Medulla oblongata (tissue), 1 donor: Measurements from ENCODE around the gene POLN.

ENCODE experiments used
- DNase-seq: peaks from one replicate; pipeline ENCODE4 v3.0.0-alpha.2; 2015; ENCODE audit errors: extremely low spot score

Gene POLN

DNA sequence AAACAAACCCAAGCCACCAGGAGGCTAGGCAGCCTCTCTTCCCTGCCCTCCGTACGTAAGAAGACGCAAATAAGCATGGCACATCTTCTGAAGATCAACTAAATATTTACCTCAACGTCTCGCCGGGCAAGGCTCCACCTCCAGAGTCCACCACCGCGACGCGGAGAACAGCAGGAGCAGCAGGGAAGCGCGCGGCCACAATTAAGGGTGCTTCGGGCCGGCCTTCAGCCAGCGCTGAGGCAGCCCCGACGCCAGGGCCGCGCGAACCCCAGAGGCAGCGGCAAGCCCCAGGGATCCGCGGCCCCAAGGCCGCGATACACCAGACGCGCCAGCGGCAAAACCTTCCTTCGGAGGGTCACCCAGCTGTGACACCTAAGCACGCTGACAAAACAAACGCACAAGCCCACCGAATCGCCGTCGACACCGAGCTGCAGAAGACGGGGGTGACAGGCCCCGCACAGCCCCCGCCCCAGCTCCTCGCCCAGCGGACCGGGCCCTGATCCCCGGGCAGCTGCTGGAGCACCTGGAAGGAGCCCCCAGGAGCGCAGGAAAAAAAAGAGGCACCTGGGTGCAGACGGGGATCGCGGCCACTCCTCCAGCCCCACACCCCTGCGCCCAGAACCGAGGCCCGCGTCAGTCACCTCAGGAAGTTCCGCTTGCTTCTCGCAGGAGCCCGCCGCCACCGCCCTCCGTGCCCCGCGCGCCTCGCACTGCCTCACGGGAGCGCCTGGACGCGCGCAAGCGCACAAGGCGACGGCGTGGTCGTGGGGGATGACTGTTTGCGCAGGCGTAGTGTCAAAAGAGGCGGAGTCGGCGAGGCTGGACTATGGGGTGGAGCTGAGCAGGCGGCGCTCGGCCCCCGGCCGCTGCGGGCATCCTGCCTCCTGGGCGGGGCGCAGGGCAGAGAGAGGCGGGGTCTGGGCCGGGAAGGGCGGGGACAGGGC, at the start of gene POLN, which contains the start of gene HAUS3:
POLN (minus strand) TSS at position 712 of the 944 bp plus-strand sequence. CDS start 12,890 bp downstream, outside the sequence.
HAUS3 (minus strand) TSS at position 712 of the 944 bp plus-strand sequence. CDS start 1,175 bp downstream, outside the sequence.
- DNase-seq = peak; percentile 98

GRCh38 chr4:2290974-2291704, 49.2 kb upstream of the POLN start:
- DNase-seq = no peak

GRCh38 chr4:2290488-2290887, 48.6 kb upstream of the POLN start:
- no peak for DNase-seq

- DNase-seq = no peak
Observed at GRCh38 chr4:2289955-2290333, 48.0 kb upstream of the POLN start.

GRCh38 chr4:2289311-2289954, 47.5 kb upstream of the POLN start:
- no peak for DNase-seq

DNA sequence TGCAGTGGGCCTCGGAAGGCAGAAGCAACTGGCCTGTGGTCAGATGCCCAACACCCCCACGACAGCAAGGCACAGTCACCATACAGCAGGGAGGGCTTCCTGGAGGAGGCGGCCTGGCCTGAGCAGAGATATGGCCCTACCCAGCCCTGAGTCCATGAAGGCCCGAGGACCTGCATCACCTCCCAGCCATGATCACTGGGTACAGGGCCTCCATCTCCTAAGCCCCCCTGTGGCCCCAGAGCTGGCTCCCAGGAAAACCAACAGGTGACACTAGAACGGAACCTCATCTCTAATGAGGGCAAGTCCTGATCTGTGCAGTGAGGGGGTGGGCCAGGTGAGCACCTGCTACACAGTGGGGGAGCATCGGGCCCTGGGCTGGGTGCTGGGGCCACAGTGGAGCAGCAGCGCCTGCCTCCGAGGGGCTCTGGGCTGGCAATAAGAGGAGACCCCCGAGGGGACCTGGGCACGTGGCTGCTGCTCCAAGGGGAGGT, 46.2 kb upstream of the POLN start:
- no peak for DNase-seq

DNA sequence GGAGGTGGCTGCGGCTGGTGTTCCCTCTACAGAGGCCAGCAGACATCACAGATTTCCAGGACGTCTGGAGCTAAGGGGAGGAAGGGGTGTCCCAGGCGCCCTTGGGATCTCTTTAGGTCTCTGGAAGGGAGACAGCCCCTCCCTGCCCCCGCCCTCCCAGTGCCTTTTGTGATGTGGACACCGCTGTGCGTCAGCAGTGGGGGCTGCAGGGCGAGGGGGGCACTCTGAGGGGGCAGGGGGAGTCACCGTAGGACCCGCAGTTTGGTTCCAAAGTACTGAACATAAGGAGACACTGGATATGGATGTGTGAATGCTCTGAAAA, 45.6 kb upstream of the POLN start:
- no peak for DNase-seq

- no peak for DNase-seq
Observed at GRCh38 chr4:2286904-2287593, 45.1 kb upstream of the POLN start.

DNA sequence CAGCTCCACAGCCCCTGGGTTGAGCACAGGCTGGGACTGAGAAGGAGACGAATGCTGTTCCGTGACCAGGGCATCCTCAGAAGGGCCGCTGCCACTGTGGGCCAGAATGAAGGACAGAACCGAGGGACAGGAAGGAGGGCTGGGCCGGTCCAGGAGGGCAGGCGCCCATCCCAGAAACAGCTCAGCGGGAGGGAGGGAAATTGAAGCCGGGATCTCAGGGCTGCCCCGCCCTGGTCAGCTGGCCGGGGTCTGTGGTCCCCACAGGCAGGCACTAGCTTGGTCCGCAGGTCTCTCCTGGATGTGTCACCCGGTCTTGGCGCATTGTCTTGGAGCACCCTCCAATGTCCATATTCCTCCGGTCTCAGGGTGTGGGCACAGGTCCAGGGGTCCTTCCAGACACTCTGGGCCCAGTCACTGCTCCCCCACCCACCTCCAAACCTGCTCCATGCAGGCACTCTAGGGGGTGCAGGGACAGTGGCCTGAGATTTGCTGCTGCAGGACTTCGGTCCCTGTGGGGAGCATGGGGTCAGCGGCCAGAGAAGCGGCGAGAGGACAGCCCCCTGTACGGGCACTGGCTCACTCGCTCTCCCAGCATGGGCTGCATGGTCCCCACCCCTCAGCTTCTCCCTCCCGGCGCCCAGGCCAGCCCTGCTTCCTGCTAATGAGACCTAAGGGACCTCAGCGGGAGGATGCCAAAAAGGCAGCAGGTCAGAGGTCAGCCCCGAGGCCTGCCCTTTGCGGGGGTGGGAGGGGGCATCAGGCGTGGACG, 43.9 kb upstream of the POLN start:
- no peak for DNase-seq

DNA sequence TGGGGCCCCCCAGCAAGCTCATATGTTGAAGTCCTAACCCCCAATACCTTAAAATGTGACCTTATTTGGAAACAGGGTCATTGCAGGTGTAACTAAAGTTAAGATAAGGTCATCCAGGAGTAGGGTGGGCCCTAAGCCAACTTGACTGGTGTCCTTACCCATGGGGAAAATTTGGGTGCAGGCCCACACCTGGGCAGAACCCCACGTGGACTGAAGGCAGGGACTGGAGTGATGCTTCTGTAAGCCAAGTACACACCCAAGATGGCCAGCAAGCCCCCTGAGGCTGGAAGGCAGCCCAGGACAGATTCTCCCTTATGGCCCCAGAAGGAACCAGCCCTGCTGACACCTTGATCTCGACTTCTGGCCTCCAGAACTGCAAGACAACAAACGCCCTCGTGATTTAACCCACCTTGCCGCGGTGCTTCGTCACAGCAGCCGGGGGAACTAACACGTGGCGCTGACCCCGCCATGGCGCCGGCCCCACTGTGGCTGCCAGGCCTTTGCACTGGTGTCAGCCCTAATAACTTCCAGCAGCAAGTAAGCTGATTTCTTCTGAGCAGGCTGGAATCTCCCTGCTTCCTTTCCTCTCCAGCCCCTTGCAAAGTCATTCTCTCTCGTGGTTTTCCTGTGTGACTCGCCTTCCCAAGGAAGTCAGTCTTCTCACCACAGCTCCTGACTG, 43.2 kb upstream of the POLN start:
- no peak for DNase-seq

DNA sequence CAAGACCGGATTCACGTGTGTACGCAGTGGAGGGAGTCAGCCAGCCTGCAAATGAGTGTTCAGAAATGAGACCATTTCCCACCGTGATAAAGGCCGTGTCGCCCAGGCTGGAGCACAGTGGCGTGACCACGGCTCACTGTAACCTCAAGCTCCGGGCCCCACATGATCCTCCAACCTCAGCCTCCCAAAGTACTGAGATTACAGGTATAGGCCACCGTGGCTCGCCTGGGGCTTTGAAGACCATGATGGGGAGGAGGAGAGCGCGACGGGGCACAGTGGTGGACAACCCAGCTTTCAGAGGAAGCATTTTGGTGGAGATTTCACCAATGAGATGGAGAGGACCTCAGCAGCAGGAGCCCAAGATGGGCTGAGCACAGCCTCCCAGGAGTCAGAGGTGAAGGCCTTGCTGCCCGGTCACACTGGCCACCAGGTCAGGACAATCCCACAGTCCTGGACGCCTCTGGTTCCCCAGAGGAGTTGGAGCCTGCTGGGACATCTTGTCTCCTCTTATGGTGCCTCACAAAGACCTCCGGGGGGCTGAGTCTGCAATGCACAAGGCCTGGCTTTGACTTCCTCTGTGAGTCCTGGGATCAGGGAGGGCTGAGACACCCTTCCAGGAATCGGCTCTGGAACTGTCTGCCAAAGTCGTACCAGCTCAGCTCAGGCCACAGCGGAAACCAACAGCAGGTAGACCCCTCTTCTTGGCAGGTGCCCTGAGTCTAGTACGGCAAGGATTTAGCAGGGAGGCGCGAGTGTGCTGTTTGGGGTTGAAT, 42.4 kb upstream of the POLN start:
- no peak for DNase-seq

DNA sequence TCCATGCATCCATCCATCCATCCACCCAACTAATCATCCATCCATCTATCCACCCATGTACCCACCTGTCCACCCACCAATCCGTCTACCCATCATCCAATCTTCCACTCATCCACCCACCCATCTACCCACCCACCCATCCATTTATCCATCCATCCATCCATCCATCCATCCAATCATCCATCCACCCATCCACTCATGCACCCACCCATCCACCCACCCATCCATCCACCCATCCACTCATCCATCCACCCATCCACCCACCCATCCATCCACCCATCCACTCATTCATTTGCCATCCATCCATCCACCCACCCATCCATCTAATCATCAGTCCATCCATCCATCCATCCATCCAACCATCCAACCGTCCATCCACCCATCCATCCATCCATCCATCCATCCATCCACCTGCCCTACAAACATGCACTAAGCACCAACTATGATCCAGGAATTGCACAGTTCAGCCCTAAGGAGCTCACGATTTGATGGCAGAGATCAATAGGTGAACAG, 41.3 kb upstream of the POLN start:
- DNase-seq = no peak

- DNase-seq = no peak
Observed at GRCh38 chr4:2281575-2282343, 39.8 kb upstream of the POLN start.

GRCh38 chr4:2280531-2281300, 38.8 kb upstream of the POLN start:
- peak; percentile 72 for DNase-seq

DNA sequence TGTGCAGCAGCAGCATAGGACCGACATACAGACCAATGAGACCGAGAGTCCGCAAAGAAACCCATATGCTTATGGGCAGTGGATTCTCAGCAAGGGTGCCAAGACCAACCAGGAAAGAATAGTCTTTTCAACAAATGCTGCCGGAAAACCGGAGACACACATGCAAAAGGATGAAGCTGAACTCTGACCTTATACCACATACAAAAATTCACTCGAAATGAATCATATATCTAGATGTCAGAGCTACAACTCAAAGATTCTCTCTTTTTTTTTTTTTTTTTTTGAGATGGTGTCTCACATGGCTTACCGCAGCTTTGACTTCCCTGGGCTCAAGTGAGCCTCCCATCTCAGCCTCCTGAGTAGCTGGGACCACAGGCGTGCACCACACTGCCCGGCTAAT, 36.0 kb upstream of the POLN start:
- DNase-seq = no peak

- DNase-seq = no peak
Observed at GRCh38 chr4:2276581-2277325, 34.8 kb upstream of the POLN start.
